GM21515 (cell line): Measurements from ENCODE around the gene MRPL48.
"Not testable (repeated sequence)": the region's sequence is repeated elsewhere in the genome, so short reads cannot be mapped to it uniquely, and the experiment has no call there.

Experiments
- ATAC-seq: cut with Tn5 transposase; IDR thresholded peaks from one replicate; pipeline ENCODE4 v1.9.1; 2021; ENCODE audit not compliant: unreplicated experiment

Gene MRPL48

GRCh38 chr11:73779084-73779902 lies 8.4 kb upstream of the MRPL48 start:
- peak; percentile 98 for ATAC-seq

- no peak for ATAC-seq
Observed at GRCh38 chr11:73781303-73781702, 6.4 kb upstream of the MRPL48 start.

- no peak for ATAC-seq
Observed at GRCh38 chr11:73783483-73784020, 4.1 kb upstream of the MRPL48 start.

GRCh38 chr11:73784080-73784634 lies 3.5 kb upstream of the MRPL48 start:
- ATAC-seq: no peak

GRCh38 chr11:73784734-73785133 lies 2.9 kb upstream of the MRPL48 start:
- no peak for ATAC-seq

GRCh38 chr11:73785467-73785866 lies 2.2 kb upstream of the MRPL48 start:
- ATAC-seq: not testable (repeated sequence)

GRCh38 chr11:73787051-73787642 lies 527 bp upstream of the MRPL48 start:
- ATAC-seq: no peak

- no peak for ATAC-seq
Observed at GRCh38 chr11:73789279-73789670, 1.6 kb downstream of the MRPL48 start.

GRCh38 chr11:73792584-73792983 lies 4.9 kb downstream of the MRPL48 start:
- no peak for ATAC-seq

- ATAC-seq: no peak
Observed at GRCh38 chr11:73795925-73796632, 8.4 kb downstream of the MRPL48 start.

- no peak for ATAC-seq
Observed at GRCh38 chr11:73797457-73797856, 9.8 kb downstream of the MRPL48 start.

- no peak for ATAC-seq
Observed at GRCh38 chr11:73800276-73800806, 12.7 kb downstream of the MRPL48 start.

GRCh38 chr11:73801136-73801535 lies 13.5 kb downstream of the MRPL48 start:
- ATAC-seq: no peak

- no peak for ATAC-seq
Observed at GRCh38 chr11:73804712-73805111, 17.0 kb downstream of the MRPL48 start.

GRCh38 chr11:73808052-73808451 lies 20.4 kb downstream of the MRPL48 start:
- ATAC-seq: no peak

- ATAC-seq: no peak
Observed at GRCh38 chr11:73810637-73811036, 23.0 kb downstream of the MRPL48 start.

- no peak for ATAC-seq
Observed at GRCh38 chr11:73812234-73812633, 24.6 kb downstream of the MRPL48 start.

- ATAC-seq: no peak
Observed at GRCh38 chr11:73814812-73815211, 27.1 kb downstream of the MRPL48 start.

- ATAC-seq: no peak
Observed at GRCh38 chr11:73818846-73819245, 31.2 kb downstream of the MRPL48 start.

GRCh38 chr11:73830261-73830660 lies 42.6 kb downstream of the MRPL48 start:
- no peak for ATAC-seq

GRCh38 chr11:73833067-73833466 lies 45.4 kb downstream of the MRPL48 start:
- ATAC-seq: no peak
